GM23338 (cell line): ENCODE data around the gene TMEM154. TPM values are rescaled to one million over a fixed set of nuclear protein-coding genes. Genes with fewer than 3 reads are reported as not detected.
A peak's percentile ranks its signal among the peaks of the same experiment; 100 is the strongest.

Experiments
- ATAC-seq: fragments of 200-7000 bp; cut with Tn5 transposase; 3 replicates; pipeline ENCODE4 v1.9.1; 2020
- DNase-seq: peaks from one replicate; pipeline ENCODE4 v3.0.0-alpha.2; 2015; ENCODE audit warnings: low spot score
- H2AFZ ChIP-seq: fragments of 200-600 bp; sonication (generic); 2 replicates; pipeline ENCODE4 v1.8.0; 2016; ENCODE audit warnings: antibody characterized with exemption, mild to moderate bottlenecking, moderate library complexity
- H3F3A ChIP-seq: fragments of 200-600 bp; sonication (generic); replicated peaks from 2 replicates; pipeline ENCODE4 v1.8.0; 2017; ENCODE audit warnings: antibody characterized with exemption, mixed run types, low read depth
- H3K27ac ChIP-seq: fragments of 200-600 bp; sonication (generic); 2 replicates; pipeline ENCODE4 v1.6.1; 2016; ENCODE audit warnings: low read depth
- H3K27me3 ChIP-seq: fragments of 200-600 bp; sonication (generic); 2 replicates; pipeline ENCODE4 v1.8.0; 2016; ENCODE audit warnings: mild to moderate bottlenecking, mixed run types, moderate library complexity; ENCODE audit not compliant: insufficient read depth
- H3K36me3 ChIP-seq: fragments of 200-600 bp; sonication (generic); 2 replicates; pipeline ENCODE4 v1.8.0; 2016; ENCODE audit warnings: mild to moderate bottlenecking; ENCODE audit not compliant: insufficient read depth
- H3K4me1 ChIP-seq: fragments of 200-600 bp; sonication (generic); 2 replicates; pipeline ENCODE4 v1.8.0; 2016; ENCODE audit warnings: mild to moderate bottlenecking, moderate library complexity; ENCODE audit not compliant: insufficient read depth
- H3K4me2 ChIP-seq: fragments of 200-600 bp; sonication (generic); 2 replicates; pipeline ENCODE4 v1.7.1; 2017; ENCODE audit warnings: mixed run types
- H3K4me3 ChIP-seq: fragments of 200-600 bp; sonication (generic); 2 replicates; pipeline ENCODE4 v1.6.1; 2016; ENCODE audit warnings: mixed run types
- H3K79me2 ChIP-seq: fragments of 200-600 bp; sonication (generic); replicated peaks from 2 replicates; pipeline ENCODE4 v1.8.0; 2017; ENCODE audit warnings: mild to moderate bottlenecking; ENCODE audit not compliant: insufficient read depth
- H3K9me2 ChIP-seq: fragments of 200-600 bp; sonication (generic); 2 replicates; pipeline ENCODE4 v1.8.0; 2017; ENCODE audit not compliant: insufficient read depth
- H4K20me1 ChIP-seq: fragments of 200-600 bp; sonication (generic); replicated peaks from 2 replicates; pipeline ENCODE4 v1.8.0; 2017; ENCODE audit warnings: mild to moderate bottlenecking; ENCODE audit not compliant: insufficient read depth
- H3K27ac Mint-ChIP-seq: 2 replicates; pipeline ENCODE4 v1.8.0; 2020; ENCODE audit warnings: inconsistent platforms, mild to moderate bottlenecking, moderate library complexity, mixed read lengths
- H3K27me3 Mint-ChIP-seq: 3 replicates; pipeline ENCODE4 v1.8.0; 2022; ENCODE audit warnings: low read depth, mild to moderate bottlenecking, moderate library complexity, mixed read lengths, inconsistent platforms; ENCODE audit not compliant: insufficient read depth, poor library complexity
- H3K36me3 Mint-ChIP-seq: 3 replicates; pipeline ENCODE4 v1.8.0; 2021; ENCODE audit warnings: low read depth, mild to moderate bottlenecking, inconsistent platforms, moderate library complexity, mixed read lengths
- H3K4me1 Mint-ChIP-seq: 3 replicates; pipeline ENCODE4 v1.8.0; 2020; ENCODE audit warnings: mild to moderate bottlenecking, inconsistent platforms, mixed read lengths
- H3K4me3 Mint-ChIP-seq: 3 replicates; pipeline ENCODE4 v1.8.0; 2021; ENCODE audit warnings: moderate library complexity, mild to moderate bottlenecking, inconsistent platforms, mixed read lengths
- H3K9me3 Mint-ChIP-seq: 3 replicates; pipeline ENCODE4 v1.8.0; 2020; ENCODE audit warnings: moderate library complexity, mild to moderate bottlenecking, inconsistent platforms, mixed read lengths
- CREB1 ChIP-seq: fragments of 250-450 bp; sonication (Bioruptor Pico); IDR thresholded peaks from 2 replicates; pipeline ENCODE4 v1.5.0; 2020; ENCODE audit warnings: low read depth, mild to moderate bottlenecking, moderate library complexity
- EZH2 ChIP-seq: fragments of 200-600 bp; sonication (generic); IDR thresholded peaks from one replicate; pipeline ENCODE4 v1.8.0; 2017; ENCODE audit warnings: antibody characterized with exemption, mild to moderate bottlenecking, low read depth; ENCODE audit not compliant: unreplicated experiment
- EZH2phosphoT487 ChIP-seq: fragments of 200-600 bp; sonication (generic); IDR thresholded peaks from one replicate; pipeline ENCODE4 v1.8.1; 2018; ENCODE audit warnings: antibody characterized with exemption; ENCODE audit not compliant: unreplicated experiment
- JUNB ChIP-seq: IDR thresholded peaks from one replicate; pipeline ENCODE4 v1.6.1; 2016; ENCODE audit warnings: antibody characterized with exemption; ENCODE audit not compliant: unreplicated experiment
- NANOG ChIP-seq: IDR thresholded peaks from 2 replicates; pipeline ENCODE4 v1.6.1; 2016; ENCODE audit warnings: antibody characterized with exemption, borderline replicate concordance
- POLR2AphosphoS5 ChIP-seq: IDR thresholded peaks from 2 replicates; pipeline ENCODE4 v1.6.1; 2016; ENCODE audit warnings: antibody characterized with exemption, low read depth
- STAT1 ChIP-seq: IDR thresholded peaks from one replicate; pipeline ENCODE4 v1.6.1; 2016; ENCODE audit warnings: antibody characterized with exemption; ENCODE audit not compliant: unreplicated experiment
- ZNF114 ChIP-seq: fragments of 250-450 bp; sonication (Bioruptor Pico); IDR thresholded peaks from 2 replicates; pipeline ENCODE4 v1.5.0; 2020; ENCODE audit warnings: mild to moderate bottlenecking, moderate library complexity
- ZNF331 ChIP-seq: fragments of 250-450 bp; sonication (Bioruptor Pico); IDR thresholded peaks from 2 replicates; pipeline ENCODE4 v1.5.0; 2020; ENCODE audit warnings: low read depth, mild to moderate bottlenecking, moderate library complexity
- polyA plus RNA-seq: library from polyadenylated mRNA; unstranded; fragments of >200 nt; fragmentation: Nextera tagmentation; extraction: Ambion mirVana; gene quantifications from 2 replicates; pipeline ENCODE4 v1.2.1, GENCODE V29; 2016
- total RNA-seq: library from RNA; depleted of rRNA; stranded (reverse); fragments of >200 nt; shearing (Covaris generic); gene quantifications from 2 replicates; pipeline ENCODE4 v1.2.3, GENCODE V29; 2014
- TF ChIP-seq, protein P1 (sequence below), 2 experiments: fragments of 200-600 bp in 1 of 2; sonication (generic) in 1 of 2; conservative IDR thresholded peaks; 2 replicates each; pipeline versions ENCODE4 v1.5.1 to v1.6.1; 2016 to 2017; ENCODE audit warnings: antibody characterized with exemption in 2 of 2, low read depth in 2 of 2, mild to moderate bottlenecking in 2 of 2, moderate library complexity in 1 of 2
- TF ChIP-seq, protein P2 (sequence below): IDR thresholded peaks from 2 replicates; pipeline ENCODE4 v1.6.1; 2016; ENCODE audit warnings: antibody characterized with exemption
- TF ChIP-seq, protein P3 (sequence below): IDR thresholded peaks from one replicate; pipeline ENCODE4 v1.6.1; 2018; ENCODE audit warnings: antibody characterized with exemption; ENCODE audit not compliant: unreplicated experiment

The TMEM154 gene
- total and polyA plus RNA-seq, 2 experiments from 2014 or later: 1.0 to 1.7 TPM

DNA sequence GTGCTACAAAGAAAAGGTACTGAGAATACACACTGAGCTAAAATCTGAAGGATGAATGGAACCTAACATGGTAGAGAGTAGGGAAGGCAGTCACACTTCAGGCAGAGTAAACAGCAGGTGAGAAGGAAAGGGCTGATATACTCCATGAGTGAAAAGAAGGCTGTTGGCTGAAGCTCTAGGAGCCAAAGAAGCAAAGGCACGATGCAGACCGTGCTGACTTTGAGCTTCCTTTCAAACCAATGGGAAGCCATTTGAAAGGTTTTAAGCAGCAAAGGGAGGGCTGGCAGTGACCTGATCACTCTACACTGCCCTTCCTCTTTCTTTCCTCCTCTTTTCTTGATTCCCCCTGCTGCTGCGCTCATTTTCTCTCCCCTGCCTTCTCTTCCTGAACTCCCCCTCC, 66.4 kb downstream of the TMEM154 start (continued):
- TF ChIP-seq, protein P1, sequence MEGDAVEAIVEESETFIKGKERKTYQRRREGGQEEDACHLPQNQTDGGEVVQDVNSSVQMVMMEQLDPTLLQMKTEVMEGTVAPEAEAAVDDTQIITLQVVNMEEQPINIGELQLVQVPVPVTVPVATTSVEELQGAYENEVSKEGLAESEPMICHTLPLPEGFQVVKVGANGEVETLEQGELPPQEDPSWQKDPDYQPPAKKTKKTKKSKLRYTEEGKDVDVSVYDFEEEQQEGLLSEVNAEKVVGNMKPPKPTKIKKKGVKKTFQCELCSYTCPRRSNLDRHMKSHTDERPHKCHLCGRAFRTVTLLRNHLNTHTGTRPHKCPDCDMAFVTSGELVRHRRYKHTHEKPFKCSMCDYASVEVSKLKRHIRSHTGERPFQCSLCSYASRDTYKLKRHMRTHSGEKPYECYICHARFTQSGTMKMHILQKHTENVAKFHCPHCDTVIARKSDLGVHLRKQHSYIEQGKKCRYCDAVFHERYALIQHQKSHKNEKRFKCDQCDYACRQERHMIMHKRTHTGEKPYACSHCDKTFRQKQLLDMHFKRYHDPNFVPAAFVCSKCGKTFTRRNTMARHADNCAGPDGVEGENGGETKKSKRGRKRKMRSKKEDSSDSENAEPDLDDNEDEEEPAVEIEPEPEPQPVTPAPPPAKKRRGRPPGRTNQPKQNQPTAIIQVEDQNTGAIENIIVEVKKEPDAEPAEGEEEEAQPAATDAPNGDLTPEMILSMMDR (conservative IDR thresholded peaks at IDR 0.05; ENCODE audit: low read depth in 2 of 2): no peak
- TF ChIP-seq, protein P2, sequence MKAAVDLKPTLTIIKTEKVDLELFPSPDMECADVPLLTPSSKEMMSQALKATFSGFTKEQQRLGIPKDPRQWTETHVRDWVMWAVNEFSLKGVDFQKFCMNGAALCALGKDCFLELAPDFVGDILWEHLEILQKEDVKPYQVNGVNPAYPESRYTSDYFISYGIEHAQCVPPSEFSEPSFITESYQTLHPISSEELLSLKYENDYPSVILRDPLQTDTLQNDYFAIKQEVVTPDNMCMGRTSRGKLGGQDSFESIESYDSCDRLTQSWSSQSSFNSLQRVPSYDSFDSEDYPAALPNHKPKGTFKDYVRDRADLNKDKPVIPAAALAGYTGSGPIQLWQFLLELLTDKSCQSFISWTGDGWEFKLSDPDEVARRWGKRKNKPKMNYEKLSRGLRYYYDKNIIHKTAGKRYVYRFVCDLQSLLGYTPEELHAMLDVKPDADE: no peak
- TF ChIP-seq CREB1 (CRISPR knock-in tag): no peak

DNA sequence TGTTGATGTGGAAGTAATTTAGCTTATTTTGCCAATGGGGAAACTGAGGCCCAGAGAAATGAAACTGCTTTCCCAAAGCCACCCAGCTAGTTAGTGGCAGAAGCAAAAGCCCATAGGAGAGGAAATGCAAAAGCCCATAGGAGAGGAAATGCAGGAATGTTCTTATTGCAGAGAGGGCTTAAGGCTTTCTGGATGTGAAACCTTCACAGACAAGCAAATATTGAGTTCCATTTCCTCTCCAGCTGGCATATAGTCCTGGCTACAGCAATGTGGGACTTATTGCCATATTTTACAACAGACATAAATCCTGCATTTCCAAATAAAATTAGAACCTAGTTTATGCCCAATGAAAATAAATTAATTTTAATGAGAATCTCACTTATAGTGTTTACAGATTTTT, 69.7 kb downstream of the TMEM154 start:
- H2AFZ ChIP-seq: peak overlapping the region; percentile 75; the same call in 1 of the 2 replicates
- H3K4me2 ChIP-seq: peak overlapping the region; percentile 52
- H3F3A ChIP-seq: no peaks in the 10 kb centered on the region
- peaks cover 29% of the 10 kb centered on the region for H3K4me1 ChIP-seq
- no peaks in the 10 kb centered on the region for H4K20me1 ChIP-seq
- Mint-ChIP-seq H3K4me3 (no peak overlapping the region; the same call in 2 of the 3 replicates), H3K27ac (peak overlapping the region; percentile 41; the same call in 1 of the 2 replicates), H3K9me3 (no peaks in the 10 kb centered on the region), H3K4me1 (peaks cover 54% of the 10 kb centered on the region), H3K36me3 (no peaks in the 10 kb centered on the region), H3K27me3 (peaks cover 16% of the 10 kb centered on the region)
- DNase-seq (no peak), ATAC-seq (no peak)
- no peaks in the 10 kb centered on the region for H3K79me2 ChIP-seq
- no peaks in the 10 kb centered on the region for H3K9me2 ChIP-seq
- H3K36me3 ChIP-seq: no peaks in the 10 kb centered on the region
- H3K27ac ChIP-seq: no peak overlapping the region
- H3K4me3 ChIP-seq: no peak overlapping the region
- no peaks in the 10 kb centered on the region for H3K27me3 ChIP-seq
- TF ChIP-seq, protein P2: no peak
- TF ChIP-seq, protein P3, sequence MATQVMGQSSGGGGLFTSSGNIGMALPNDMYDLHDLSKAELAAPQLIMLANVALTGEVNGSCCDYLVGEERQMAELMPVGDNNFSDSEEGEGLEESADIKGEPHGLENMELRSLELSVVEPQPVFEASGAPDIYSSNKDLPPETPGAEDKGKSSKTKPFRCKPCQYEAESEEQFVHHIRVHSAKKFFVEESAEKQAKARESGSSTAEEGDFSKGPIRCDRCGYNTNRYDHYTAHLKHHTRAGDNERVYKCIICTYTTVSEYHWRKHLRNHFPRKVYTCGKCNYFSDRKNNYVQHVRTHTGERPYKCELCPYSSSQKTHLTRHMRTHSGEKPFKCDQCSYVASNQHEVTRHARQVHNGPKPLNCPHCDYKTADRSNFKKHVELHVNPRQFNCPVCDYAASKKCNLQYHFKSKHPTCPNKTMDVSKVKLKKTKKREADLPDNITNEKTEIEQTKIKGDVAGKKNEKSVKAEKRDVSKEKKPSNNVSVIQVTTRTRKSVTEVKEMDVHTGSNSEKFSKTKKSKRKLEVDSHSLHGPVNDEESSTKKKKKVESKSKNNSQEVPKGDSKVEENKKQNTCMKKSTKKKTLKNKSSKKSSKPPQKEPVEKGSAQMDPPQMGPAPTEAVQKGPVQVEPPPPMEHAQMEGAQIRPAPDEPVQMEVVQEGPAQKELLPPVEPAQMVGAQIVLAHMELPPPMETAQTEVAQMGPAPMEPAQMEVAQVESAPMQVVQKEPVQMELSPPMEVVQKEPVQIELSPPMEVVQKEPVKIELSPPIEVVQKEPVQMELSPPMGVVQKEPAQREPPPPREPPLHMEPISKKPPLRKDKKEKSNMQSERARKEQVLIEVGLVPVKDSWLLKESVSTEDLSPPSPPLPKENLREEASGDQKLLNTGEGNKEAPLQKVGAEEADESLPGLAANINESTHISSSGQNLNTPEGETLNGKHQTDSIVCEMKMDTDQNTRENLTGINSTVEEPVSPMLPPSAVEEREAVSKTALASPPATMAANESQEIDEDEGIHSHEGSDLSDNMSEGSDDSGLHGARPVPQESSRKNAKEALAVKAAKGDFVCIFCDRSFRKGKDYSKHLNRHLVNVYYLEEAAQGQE: no peak
- TF ChIP-seq EZH2: no peak
- no peak for TF ChIP-seq ZNF331
- no peak for TF ChIP-seq ZNF114 (CRISPR knock-in tag)
- TF ChIP-seq POLR2AphosphoS5: no peak
- TF ChIP-seq, protein P1 (conservative IDR thresholded peaks at IDR 0.05; ENCODE audit: low read depth in 2 of 2): no peak
- TF ChIP-seq STAT1: no peak
- no peak for TF ChIP-seq EZH2phosphoT487
- TF ChIP-seq JUNB: no peak
- no peak for TF ChIP-seq CREB1 (CRISPR knock-in tag)
- no peak for TF ChIP-seq NANOG
